H1 (cell line): ENCODE measurements around the gene ATP13A2. TPM values are rescaled to one million over a fixed set of nuclear protein-coding genes. Genes with fewer than 3 reads are reported as not detected.

Experiments
- CTCF ChIA-PET: fragments of 300-600 bp; sonication (Branson Sonifier 250); formaldehyde crosslinking; loops from one replicate; lab custom pipeline; 2021; ENCODE audit not compliant: partially characterized antibody; lab: Charles Lee
- POLR2A ChIA-PET: fragments of 300-600 bp; sonication (Branson Sonifier 250); formaldehyde crosslinking; loops from one replicate; lab custom pipeline; 2021; ENCODE audit warnings: inconsistent platforms; ENCODE audit not compliant: partially characterized antibody; lab: Charles Lee
- DNase-seq, 2 experiments: peaks; one replicate each; pipeline versions ENCODE4 v3.0.0 to v3.0.0-alpha.2; 2010 to 2022; ENCODE audit warnings: low spot score in 2 of 2, low read depth in 1 of 2, mixed read lengths in 1 of 2
- FAIRE-seq: peaks from 2 replicates; lab custom pipeline; 2011; peaks lifted over from hg19 to GRCh38; lab: Jason Lieb, UNC
- H2AFZ ChIP-seq: 2 replicates; pipeline ENCODE4 v1.8.1; 2012; ENCODE audit warnings: low read length, inconsistent platforms
- H2AK5ac ChIP-seq: 2 replicates; pipeline ENCODE4 v1.6.1; 2013; ENCODE audit warnings: low read depth, low read length
- H2BK120ac ChIP-seq: replicated peaks from 2 replicates; pipeline ENCODE3; 2013; ENCODE audit warnings: low read depth, low read length, inconsistent platforms
- H2BK12ac ChIP-seq: 2 replicates; pipeline ENCODE4 v1.6.1; 2013; ENCODE audit warnings: low read depth, low read length
- H2BK15ac ChIP-seq: 2 replicates; pipeline ENCODE4 v1.6.1; 2013; ENCODE audit warnings: low read length
- H2BK20ac ChIP-seq: 2 replicates; pipeline ENCODE4 v1.6.1; 2013; ENCODE audit warnings: low read length
- H2BK5ac ChIP-seq: 2 replicates; pipeline ENCODE4 v1.6.1; 2013; ENCODE audit warnings: low read depth, low read length
- H3K14ac ChIP-seq: 2 replicates; pipeline ENCODE4 v1.6.1; 2013; ENCODE audit warnings: inconsistent platforms; ENCODE audit not compliant: insufficient read length
- H3K18ac ChIP-seq: 2 replicates; pipeline ENCODE4 v1.6.1; 2013; ENCODE audit warnings: low read length; ENCODE audit errors: extremely low read depth
- H3K23ac ChIP-seq: 2 replicates; pipeline ENCODE4 v1.6.1; 2013; ENCODE audit warnings: inconsistent platforms; ENCODE audit not compliant: insufficient read length
- H3K23me2 ChIP-seq: 2 replicates; pipeline ENCODE4 v1.6.1; 2013; ENCODE audit warnings: low read depth, low read length
- H3K27ac ChIP-seq: 2 replicates; pipeline ENCODE4 v1.6.1; 2011; ENCODE audit warnings: low read depth, low read length, inconsistent platforms
- H3K27me3 ChIP-seq, 4 experiments: replicated peaks in 1 of 4; 1 replicate in 1 of 4; 2 replicates in 3 of 4; pipeline versions ENCODE4 v1.6.1 to v1.8.1; 2011 to 2013; ENCODE audit warnings: low read length in 3 of 4, mild to moderate bottlenecking in 3 of 4, inconsistent platforms in 2 of 4, mixed read lengths in 2 of 4, moderate library complexity in 1 of 4; ENCODE audit not compliant: control insufficient read depth in 3 of 4, insufficient read depth in 3 of 4; ENCODE audit errors: extremely low read depth in 1 of 4
- H3K36me3 ChIP-seq, 4 experiments: 2 replicates each; pipeline versions ENCODE4 v1.6.1 to v1.8.1; 2011 to 2013; ENCODE audit warnings: mild to moderate bottlenecking in 4 of 4, low read length in 3 of 4, moderate library complexity in 2 of 4, control low read depth in 1 of 4, inconsistent platforms in 1 of 4; ENCODE audit not compliant: insufficient read depth in 4 of 4, control insufficient read depth in 2 of 4
- H3K4ac ChIP-seq: replicated peaks from 2 replicates; pipeline ENCODE3; 2013; ENCODE audit warnings: low read length, low read depth, mixed read lengths, inconsistent platforms; ENCODE audit not compliant: insufficient read length
- H3K4me1 ChIP-seq, 4 experiments: replicated peaks in 1 of 4; 1 replicate in 1 of 4; 2 replicates in 3 of 4; pipeline versions ENCODE4 v1.6.1 to v1.8.1; 2011 to 2013; ENCODE audit warnings: low read length in 3 of 4, inconsistent platforms in 2 of 4, mixed read lengths in 1 of 4; ENCODE audit not compliant: insufficient read depth in 4 of 4, control insufficient read depth in 3 of 4
- H3K4me2 ChIP-seq, 2 experiments: 2 replicates each; pipeline versions ENCODE4 v1.6.1 to v1.8.1; 2011 to 2013; ENCODE audit warnings: low read depth in 2 of 2, low read length in 2 of 2, control low read depth in 1 of 2, inconsistent platforms in 1 of 2, mild to moderate bottlenecking in 1 of 2; ENCODE audit not compliant: insufficient read depth in 1 of 2
- H3K4me3 ChIP-seq, 4 experiments: fragments of 200-600, 300-600 bp in 1 of 4; sonication (generic), shearing (Covaris generic), sonication (Bioruptor Twin) in 1 of 4; 2 replicates each; pipeline versions ENCODE4 v1.5.1 to v1.8.1; 2011 to 2016; ENCODE audit warnings: low read length in 4 of 4, low read depth in 3 of 4, control low read depth in 2 of 4, inconsistent platforms in 2 of 4, mild to moderate bottlenecking in 2 of 4, mixed read lengths in 1 of 4, moderate library complexity in 1 of 4; ENCODE audit not compliant: insufficient read depth in 2 of 4; ENCODE audit errors: extremely low read depth in 1 of 4
- H3K56ac ChIP-seq: replicated peaks from 2 replicates; pipeline ENCODE3; 2013; ENCODE audit warnings: low read depth, mild to moderate bottlenecking, mixed read lengths, low read length, inconsistent platforms; ENCODE audit not compliant: insufficient read length
- H3K79me1 ChIP-seq: 2 replicates; pipeline ENCODE4 v1.6.1; 2013; ENCODE audit warnings: low read depth, low read length, control low read depth
- H3K79me2 ChIP-seq, 2 experiments: 2 replicates each; pipeline versions ENCODE4 v1.6.1 to v1.8.1; 2012 to 2013; ENCODE audit warnings: low read length in 2 of 2, mild to moderate bottlenecking in 2 of 2, inconsistent platforms in 1 of 2; ENCODE audit not compliant: insufficient read depth in 2 of 2, control insufficient read depth in 1 of 2
- H3K9ac ChIP-seq, 4 experiments: replicated peaks in 1 of 4; 1 replicate in 1 of 4; 2 replicates in 3 of 4; pipeline versions ENCODE4 v1.6.1 to v1.8.1; 2011 to 2013; ENCODE audit warnings: low read depth in 3 of 4, low read length in 3 of 4, control low read depth in 2 of 4, mild to moderate bottlenecking in 2 of 4, moderate library complexity in 2 of 4, inconsistent platforms in 1 of 4; ENCODE audit errors: extremely low read depth in 1 of 4
- H3K9me3 ChIP-seq, 2 experiments: 2 replicates each; pipeline versions ENCODE4 v1.6.1 to v1.8.1; 2012 to 2013; ENCODE audit warnings: mild to moderate bottlenecking in 2 of 2, moderate library complexity in 2 of 2, control low read depth in 1 of 2, inconsistent platforms in 1 of 2, low read depth in 1 of 2, low read length in 1 of 2, mixed read lengths in 1 of 2; ENCODE audit not compliant: insufficient read depth in 2 of 2
- H4K20me1 ChIP-seq, 2 experiments: replicated peaks in 1 of 2; 2 replicates each; pipeline versions ENCODE3 to v1.8.1; 2011 to 2013; ENCODE audit warnings: inconsistent platforms in 2 of 2, low read length in 2 of 2, mild to moderate bottlenecking in 1 of 2; ENCODE audit not compliant: insufficient read depth in 2 of 2, control insufficient read depth in 1 of 2
- H4K5ac ChIP-seq: 2 replicates; pipeline ENCODE4 v1.6.1; 2013; ENCODE audit warnings: low read length, low read depth, mixed read lengths, inconsistent platforms; ENCODE audit not compliant: insufficient read length
- H4K8ac ChIP-seq: 2 replicates; pipeline ENCODE4 v1.8.0; 2013; ENCODE audit warnings: mild to moderate bottlenecking, moderate library complexity, low read length, inconsistent platforms; ENCODE audit not compliant: insufficient read depth; ENCODE audit errors: extremely low read depth
- H4K91ac ChIP-seq: replicated peaks from 2 replicates; pipeline ENCODE3; 2013; ENCODE audit warnings: low read length, mixed read lengths, inconsistent platforms; ENCODE audit not compliant: insufficient read length
- CEBPB ChIP-seq: IDR thresholded peaks from 2 replicates; pipeline ENCODE4 v1.6.1; 2012; ENCODE audit warnings: low read depth, low read length
- CTBP2 ChIP-seq: IDR thresholded peaks from 2 replicates; pipeline ENCODE4 v1.7.0; 2011; ENCODE audit warnings: borderline replicate concordance, mild to moderate bottlenecking, moderate library complexity, mixed read lengths, low read length; ENCODE audit not compliant: insufficient read depth, insufficient read length
- EP300 ChIP-seq, 2 experiments: IDR thresholded peaks; 1 replicate in 1 of 2; 2 replicates in 1 of 2; pipeline ENCODE4 v1.6.1; 2011 to 2012; ENCODE audit warnings: low read depth in 2 of 2, low read length in 2 of 2, mild to moderate bottlenecking in 2 of 2, borderline replicate concordance in 1 of 2, inconsistent platforms in 1 of 2, moderate library complexity in 1 of 2
- JUN ChIP-seq: IDR thresholded peaks from 2 replicates; pipeline ENCODE4 v1.6.1; 2011; ENCODE audit warnings: low read depth, mild to moderate bottlenecking, improper control_type of control experiment, low read length
- KDM5A ChIP-seq: fragments of 200-600 bp; IDR thresholded peaks from 2 replicates; pipeline ENCODE4 v1.7.1; 2012; ENCODE audit warnings: mild to moderate bottlenecking, low read length, inconsistent platforms, mixed read lengths
- MAFK ChIP-seq: IDR thresholded peaks from 2 replicates; pipeline ENCODE4 v1.6.1; 2012; ENCODE audit warnings: low read depth, mild to moderate bottlenecking, improper control_type of control experiment, low read length
- POLR2A ChIP-seq, 2 experiments: IDR thresholded peaks; 1 replicate in 1 of 2; 2 replicates in 1 of 2; pipeline ENCODE4 v1.6.1; 2011; ENCODE audit warnings: low read depth in 2 of 2, low read length in 2 of 2, mild to moderate bottlenecking in 2 of 2; ENCODE audit errors: control extremely low read depth in 1 of 2
- TBP ChIP-seq: IDR thresholded peaks from 2 replicates; pipeline ENCODE4 v1.6.1; 2011; ENCODE audit warnings: low read depth, low read length, improper control_type of control experiment
- WGBS, 2 experiments: shearing (Covaris generic) in 1 of 2; methylation state at CpG; one replicate each; pipeline versions ENCODE4 v1.1.6 to v1.1.7; 2013 to 2015; ENCODE audit warnings: low lambda C conversion rate in 2 of 2, mixed read lengths in 2 of 2, inconsistent platforms in 1 of 2, low coverage in 1 of 2, missing lambda C conversion rate in 1 of 2; ENCODE audit not compliant: insufficient replicate concordance in 2 of 2, insufficient coverage in 1 of 2, insufficient read length in 1 of 2; ENCODE audit errors: extremely low coverage in 1 of 2, missing lambda C conversion rate in 1 of 2; 5-methylcytosine and 5-hydroxymethylcytosine counted together
- polyA plus RNA-seq, 7 experiments: library from polyadenylated mRNA; depleted of rRNA in 3 of 7; stranded (reverse) in 5 of 7; unstranded in 2 of 7; fragments of >200 nt in 5 of 7; fragments of 200-250 nt in 2 of 7; gene quantifications; 1 replicate in 5 of 7; 2 replicates in 1 of 7; 4 replicates in 1 of 7; pipeline versions ENCODE4 v1.2.1 to v1.2.3, GENCODE V29; 2011 to 2013; ENCODE audit warnings: missing spikeins in 2 of 7, mixed read lengths in 2 of 7
- total RNA-seq: library from RNA; stranded (reverse); fragmentation: NEBNext Ultra II Directional; extraction: Animal tissue kit (Norgen Biotek cat#: 25700); gene quantifications from 2 replicates; pipeline ENCODE4 v1.2.1, GENCODE V29; 2021

Gene ATP13A2
- total and polyA plus RNA-seq, 2 of the 8 experiments (the other 6 are each of a cell fraction or from before 2014, with no cell fraction given) = 82.1 to 83.6 TPM

GRCh38 chr1:16977377-16977776 lies 34.4 kb downstream of the ATP13A2 start:
- Histone ChIP-seq H3K14ac (no peak overlapping the region), H2BK5ac (no peak overlapping the region; the same call in 1 of the 2 replicates), H3K4me1 (peaks cover 0 to 20% (median 13%) of the 10 kb centered on the region in 4 experiments; a peak in 6 of 7 replicates), H2BK12ac (no peak overlapping the region), H3K4me2 (no peak overlapping the region), H3K23me2 (peaks cover 6% of the 10 kb centered on the region), H3K56ac (no peak overlapping the region), H2BK120ac (no peak overlapping the region), H3K79me1 (peaks cover 12% of the 10 kb centered on the region), H3K9me3 (no peaks in the 10 kb centered on the region), H4K5ac (no peak overlapping the region), H3K18ac (no peak overlapping the region), H3K4ac (no peak overlapping the region), H4K91ac (no peak overlapping the region), H2BK15ac (no peak overlapping the region), H3K27ac (no peak overlapping the region), H4K20me1 (peaks cover 10 to 23% of the 10 kb centered on the region in 2 experiments), H3K23ac (no peak overlapping the region), H3K79me2 (peaks cover 0 to 27% of the 10 kb centered on the region in 2 experiments; a peak in 2 of 4 replicates), H4K8ac (no peak overlapping the region), H3K4me3 (no peak overlapping the region), H3K27me3 (peaks cover 0 to 3% (median 0%) of the 10 kb centered on the region in 4 experiments; a peak in 1 of 7 replicates), H2AFZ (no peak overlapping the region), H2AK5ac (no peak overlapping the region), H3K9ac (no peak overlapping the region), H3K36me3 (peaks cover 9 to 31% (median 19%) of the 10 kb centered on the region in 4 experiments), H2BK20ac (no peak overlapping the region)
- DNase-seq (no peak), FAIRE-seq (no peak)
- WGBS, 2 experiments = 91% methylated on average over 5 of the region's 5 CpGs; no CpG with 5 or more reads in 1 of the 2 experiments
- no peak for TF ChIP-seq JUN
- TF ChIP-seq KDM5A = no peak
- TF ChIP-seq CEBPB = no peak
- no peak for TF ChIP-seq CTBP2
- no peak for TF ChIP-seq EP300 (IDR thresholded peaks at IDR 0.05; ENCODE audit: borderline replicate concordance in 1 of 2, low read depth in 2 of 2, low read length in 2 of 2)
- TF ChIP-seq POLR2A (IDR thresholded peaks at IDR 0.05; ENCODE audit: control extremely low read depth in 1 of 2, low read depth in 2 of 2, low read length in 2 of 2) = no peak
- no peak for TF ChIP-seq MAFK
- no peak for TF ChIP-seq TBP
- CTCF ChIA-PET = interaction anchor here (1.0 to 14.2 kb wide), 4 partner anchors 10 to 69 kb away, joined by 3 to 267 read pairs (median 14); no protein-coding TSS in a partner anchor
- POLR2A ChIA-PET = interaction anchor here (1.4 to 6.6 kb wide), 5 partner anchors 9 to 36 kb away, joined by 5 to 92 read pairs (median 16); no protein-coding TSS in a partner anchor
